GM21619 (cell line): ENCODE results near the gene CWC22.
"Not testable (repeated sequence)": the region's sequence is repeated elsewhere in the genome, so short reads cannot be mapped to it uniquely, and the experiment has no call there.

Experiments used
- ATAC-seq: cut with Tn5 transposase; IDR thresholded peaks from one replicate; pipeline ENCODE4 v1.9.1; 2021; ENCODE audit not compliant: unreplicated experiment

CWC22 gene

GRCh38 chr2:179952658-179953057, 54.4 kb downstream of the CWC22 start:
- peak; percentile 48 for ATAC-seq

GRCh38 chr2:179951680-179952079, 55.4 kb downstream of the CWC22 start:
- no peak for ATAC-seq

DNA sequence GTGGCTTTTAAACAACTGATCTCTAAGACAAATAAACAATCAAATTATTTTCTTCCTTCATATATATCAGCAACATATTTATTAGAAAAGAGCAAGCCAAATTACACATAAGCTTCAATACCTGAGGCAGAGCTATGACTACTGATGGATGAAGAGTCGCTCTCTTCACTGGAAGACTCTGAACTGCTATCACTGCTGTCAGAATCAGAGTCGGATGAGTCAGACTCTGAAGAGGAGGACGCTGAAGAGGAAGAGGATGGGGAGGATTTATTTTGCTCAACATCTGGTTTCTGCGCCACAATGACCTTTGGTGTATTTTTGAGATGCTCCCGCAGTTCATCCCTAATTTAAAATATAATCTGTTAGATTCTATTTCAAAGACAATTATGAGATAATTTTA, 56.7 kb downstream of the CWC22 start:
- no peak for ATAC-seq

GRCh38 chr2:179949438-179949837, 57.7 kb downstream of the CWC22 start:
- ATAC-seq: no peak

DNA sequence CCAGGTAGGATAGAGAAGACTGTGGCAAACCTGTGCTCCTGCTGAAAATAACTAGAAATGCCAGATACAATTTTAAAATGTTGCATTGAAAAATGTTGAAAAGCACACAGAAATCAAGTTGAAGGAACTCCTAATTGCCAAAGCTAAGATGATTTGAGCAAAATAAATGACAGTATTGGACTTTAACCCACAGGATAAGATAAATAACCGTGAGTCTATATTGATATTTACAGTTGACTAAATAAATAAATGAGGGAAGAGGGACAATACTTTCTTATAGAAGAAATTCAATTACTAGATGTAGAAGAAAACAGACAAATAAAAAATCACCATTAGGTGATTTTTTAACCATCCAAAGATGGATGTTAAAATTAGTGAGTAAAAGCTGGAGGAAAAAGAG, 59.0 kb downstream of the CWC22 start:
- ATAC-seq: no peak

DNA sequence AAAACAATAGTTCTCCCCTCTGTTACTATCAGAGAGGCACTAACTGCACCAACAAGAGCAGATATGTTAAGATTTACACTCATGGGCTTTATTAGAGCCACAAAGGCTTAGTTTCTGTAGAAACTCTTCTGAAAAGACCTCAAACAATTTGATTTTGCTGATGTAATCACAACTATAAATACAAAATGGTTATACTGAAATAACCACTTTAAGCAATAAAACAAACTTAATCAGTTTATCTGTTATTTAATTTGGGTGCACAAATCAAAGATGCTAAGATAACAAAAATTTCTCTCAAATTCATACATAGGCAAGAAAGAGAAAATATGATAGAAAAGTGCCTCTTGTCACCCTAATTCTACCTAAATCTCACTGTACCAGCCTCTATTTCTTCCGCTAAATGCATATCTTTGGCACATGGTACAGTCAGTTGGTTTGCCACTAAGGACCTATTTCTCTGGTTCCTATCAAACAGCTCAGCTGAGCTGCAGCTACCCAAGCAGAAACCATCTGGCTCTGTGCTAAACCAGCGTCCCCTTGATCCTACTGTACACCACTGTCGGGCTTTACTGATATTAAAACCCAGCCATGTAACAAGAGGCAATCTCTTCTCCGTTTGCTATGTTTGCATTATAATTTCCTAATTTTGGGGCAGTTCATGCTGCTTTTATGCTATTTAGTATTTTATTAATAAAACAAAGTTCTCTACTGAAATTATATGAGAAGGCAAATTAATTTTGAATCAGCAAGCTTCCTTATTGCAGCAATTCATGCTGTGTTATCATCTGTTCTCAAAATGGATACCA, 60.1 kb downstream of the CWC22 start:
- no peak for ATAC-seq

GRCh38 chr2:179946346-179946745, 60.8 kb downstream of the CWC22 start:
- ATAC-seq: no peak

GRCh38 chr2:179939259-179939658, 67.8 kb downstream of the CWC22 start:
- no peak for ATAC-seq

GRCh38 chr2:179938026-179938425, 69.1 kb downstream of the CWC22 start:
- ATAC-seq: no peak

DNA sequence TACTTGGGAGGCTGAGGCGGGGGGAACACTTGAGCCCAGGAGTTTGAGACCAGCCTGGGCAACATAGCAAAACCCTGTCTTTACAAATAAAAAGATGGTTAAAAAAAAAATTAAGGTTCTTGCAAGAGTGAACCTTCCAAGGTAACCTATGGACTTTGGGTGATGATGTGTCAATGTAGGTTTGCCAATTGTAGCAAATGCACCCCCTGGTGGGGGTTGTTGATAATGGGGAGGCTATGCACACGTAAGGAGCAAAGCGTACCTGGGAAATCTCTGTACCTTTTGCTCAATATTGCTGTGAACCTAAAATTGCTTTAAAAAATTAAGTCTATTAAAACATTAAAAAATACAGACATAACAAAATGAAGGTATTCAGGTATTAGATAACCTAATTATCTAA, 70.4 kb downstream of the CWC22 start:
- ATAC-seq: no peak

- no peak for ATAC-seq
These were observed 71.0 kb downstream of the CWC22 start for GRCh38 chr2:179936141-179936540.

DNA sequence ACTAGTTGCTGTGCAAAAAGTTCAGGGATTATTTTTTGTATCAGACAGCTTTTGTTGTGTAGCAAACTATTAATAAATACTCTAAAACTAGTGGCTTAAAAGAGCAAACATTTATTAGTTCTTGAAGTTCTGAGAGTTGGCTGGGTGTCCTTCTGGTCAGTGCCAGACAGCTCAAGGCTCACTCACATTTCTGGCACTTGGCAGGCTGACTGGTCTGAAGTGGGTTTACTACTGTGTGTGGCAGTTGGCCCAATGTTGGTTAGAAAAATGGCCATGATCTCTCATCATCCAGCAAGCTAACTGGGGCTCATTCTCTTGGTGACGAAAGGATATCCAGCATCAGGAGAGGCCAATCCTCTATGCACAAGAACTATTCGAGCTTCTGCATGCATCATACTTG, 74.3 kb downstream of the CWC22 start:
- ATAC-seq: no peak

GRCh38 chr2:179931502-179931901, 75.6 kb downstream of the CWC22 start:
- no peak for ATAC-seq

GRCh38 chr2:179929997-179930396, 77.1 kb downstream of the CWC22 start:
- not testable (repeated sequence) for ATAC-seq

DNA sequence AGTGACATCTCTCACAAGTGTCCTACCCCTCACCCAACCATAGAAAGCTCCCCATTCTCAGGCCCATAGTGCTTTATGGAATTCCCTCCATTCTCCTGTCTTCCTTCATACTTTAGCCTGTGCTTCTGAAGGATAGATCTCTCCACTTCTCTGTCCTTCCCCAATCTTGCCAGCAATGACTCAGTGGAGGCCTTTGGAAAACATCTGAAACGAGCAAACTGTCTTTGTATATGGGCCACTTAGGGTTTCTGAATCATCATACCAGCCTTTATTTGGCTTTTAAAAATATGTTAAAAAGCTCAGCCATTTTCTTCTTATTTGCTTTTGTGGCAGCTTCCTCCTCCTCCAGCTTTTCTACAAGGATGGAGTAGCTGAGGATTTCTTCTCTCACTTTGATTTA, 80.1 kb downstream of the CWC22 start:
- ATAC-seq: no peak

DNA sequence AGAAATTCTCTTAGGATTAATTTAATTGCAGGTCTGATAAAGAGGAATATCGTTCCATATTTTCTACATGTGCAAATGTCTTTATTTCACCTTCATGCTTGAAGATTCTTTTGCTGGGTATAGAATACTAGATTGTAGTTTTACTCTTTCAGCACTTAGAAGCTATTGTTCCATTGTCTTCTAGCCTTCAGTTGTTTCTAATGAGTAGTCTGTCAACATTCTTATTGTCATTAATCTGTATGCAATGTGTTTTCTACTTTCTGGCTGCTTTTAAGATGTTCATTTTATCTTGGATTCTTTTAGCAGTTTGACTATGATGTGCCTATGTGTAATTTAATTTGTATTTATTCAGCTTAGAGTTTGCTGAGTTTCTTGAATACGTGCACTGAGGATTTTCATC, 81.4 kb downstream of the CWC22 start:
- no peak for ATAC-seq

DNA sequence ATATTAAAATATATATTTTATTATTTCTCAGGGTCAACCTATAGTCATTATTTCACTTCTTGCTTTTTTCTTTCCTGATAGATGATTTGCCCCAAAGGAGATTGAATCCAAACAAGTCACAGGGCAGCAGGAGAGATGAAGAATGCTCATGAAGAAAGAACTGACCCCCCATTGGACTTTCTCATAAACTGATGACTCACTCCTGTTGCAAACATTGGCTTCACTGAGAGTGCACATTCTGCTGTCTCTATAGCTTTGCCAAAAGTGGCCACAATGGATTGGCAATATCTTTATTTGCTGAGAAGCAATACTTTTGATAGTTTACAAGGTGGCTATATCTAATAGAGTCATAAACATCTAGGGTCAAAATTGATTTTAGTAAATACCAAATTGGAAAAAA, 89.8 kb downstream of the CWC22 start:
- ATAC-seq: no peak

DNA sequence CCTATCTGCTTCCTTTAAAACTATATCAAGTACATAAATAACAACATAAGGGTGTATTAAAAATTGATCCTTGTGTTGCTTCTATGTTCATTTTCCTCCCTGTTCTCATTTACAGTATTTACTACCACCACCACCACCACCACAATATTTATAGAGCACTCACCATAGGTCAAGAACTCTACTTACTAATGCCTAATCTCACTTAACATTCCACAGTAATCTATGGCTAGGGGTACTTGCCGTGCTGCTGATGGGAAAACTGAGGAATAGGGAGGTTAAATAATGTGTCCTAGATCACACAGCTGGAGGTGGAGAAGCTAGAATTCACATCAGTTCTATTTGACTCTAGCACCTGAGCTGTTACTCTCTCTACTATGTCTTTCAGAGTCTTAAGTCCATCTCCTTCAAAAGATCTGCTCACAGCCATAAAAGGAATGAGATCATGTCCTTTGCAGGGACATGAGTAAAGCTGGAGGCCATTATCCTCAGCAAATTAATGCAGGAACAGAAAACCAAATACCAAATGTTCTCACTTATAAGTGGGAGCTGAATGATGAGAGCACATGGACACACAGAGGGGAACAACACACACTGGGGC, 91.6 kb downstream of the CWC22 start:
- no peak for ATAC-seq

- ATAC-seq: no peak
These were observed 93.3 kb downstream of the CWC22 start for GRCh38 chr2:179913809-179914208.

- no peak for ATAC-seq
These were observed 95.5 kb downstream of the CWC22 start for GRCh38 chr2:179911569-179911968.

- no peak for ATAC-seq
These were observed 96.4 kb downstream of the CWC22 start for GRCh38 chr2:179910735-179911113.

DNA sequence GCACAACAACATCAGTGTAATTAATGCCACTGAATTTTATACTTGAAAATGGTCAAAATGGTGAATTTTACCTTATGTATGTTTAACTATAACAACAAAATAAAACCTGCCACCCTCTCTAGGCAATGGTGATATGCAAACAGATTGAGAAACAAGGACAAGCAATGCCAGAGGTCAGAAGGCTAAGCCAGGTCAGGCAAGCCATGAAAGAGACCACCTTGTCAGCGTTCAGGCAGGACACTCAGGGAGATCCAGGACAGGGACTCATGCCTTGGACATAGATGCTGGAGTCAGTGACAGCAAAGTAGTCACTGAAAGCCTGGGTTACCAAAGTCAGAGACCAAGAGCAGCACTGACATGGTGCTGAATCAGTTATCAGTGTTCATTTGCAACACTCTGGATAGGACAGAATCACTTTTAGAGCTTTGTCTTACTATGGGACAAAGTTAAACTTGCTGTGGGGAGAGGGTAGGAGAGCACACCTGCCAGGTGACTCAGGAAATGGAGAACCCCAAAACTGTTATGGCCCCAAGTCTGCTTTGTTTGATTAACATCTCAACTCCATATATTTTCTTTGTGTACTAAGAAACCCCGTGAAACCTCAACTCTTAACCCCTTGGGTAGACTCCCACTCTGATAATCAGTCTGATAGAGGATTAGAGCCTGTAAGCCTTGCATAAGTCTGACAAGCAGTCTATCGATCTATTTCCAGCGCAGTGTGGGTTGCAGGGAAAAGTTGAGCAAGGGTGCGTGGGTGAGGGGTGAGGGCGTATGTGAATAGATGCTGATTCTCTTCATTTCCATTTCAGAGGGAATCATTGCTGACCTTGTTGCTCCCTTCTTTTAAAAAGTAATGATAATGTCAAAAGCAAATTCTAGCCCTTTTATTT, 97.0 kb downstream of the CWC22 start:
- no peak for ATAC-seq
